K562 (cell line): ENCODE data around the gene ERGIC1. TPM values are rescaled to one million over a fixed set of nuclear protein-coding genes. Genes with fewer than 3 reads are reported as not detected.

ENCODE experiments used
- ATAC-seq: fragments of 200-7000 bp; cut with Tn5 transposase; 3 replicates; pipeline ENCODE4 v1.9.1; 2020; ENCODE audit warnings: moderate library complexity
- BruUV-seq: library from RNA; stranded (reverse); fragments of 400-500 nt; replicated peaks from 2 replicates; lab custom pipeline; 2021; lab: Mats Ljungman, UMichigan
- CTCF ChIA-PET: fragments of 300-600 bp; formaldehyde crosslinking; extraction: SDS; loops from one replicate; lab custom pipeline; 2021; ENCODE audit warnings: low intra/inter-chr PET ratio; lab: Yijun Ruan, JAX
- POLR2A ChIA-PET: fragments of 300-600, 350-650 bp; sonication (Branson Sonifier 250); formaldehyde crosslinking; extraction: SDS; loops from one replicate; lab custom pipeline; 2021; ENCODE audit warnings: antibody characterized with exemption, inconsistent platforms; lab: Yijun Ruan, JAX
- DNase-seq, 4 experiments: peaks; one replicate each; pipeline versions ENCODE4 v3.0.0 to v3.0.0-alpha.2; 2011 to 2018; ENCODE audit warnings: low spot score in 3 of 4, mixed read lengths in 3 of 4; ENCODE audit errors: extremely low read depth in 1 of 4
- FAIRE-seq: peaks from 2 replicates; lab custom pipeline; 2011; peaks lifted over from hg19 to GRCh38; lab: Jason Lieb, UNC
- H2AFZ ChIP-seq: 2 replicates; pipeline ENCODE4 v1.6.0; 2011; ENCODE audit warnings: low read depth, low read length, control low read depth, inconsistent platforms
- H3K27ac ChIP-seq: fragments of 200-600 bp; 3 replicates; pipeline ENCODE4 v1.8.0; 2011; ENCODE audit warnings: low read depth, mild to moderate bottlenecking, control low read depth, inconsistent platforms, low read length, moderate library complexity, mixed read lengths; ENCODE audit errors: extremely low read depth
- H3K27me3 ChIP-seq, 2 experiments: fragments of 300-600 bp in 1 of 2; 2 replicates in 1 of 2; 3 replicates in 1 of 2; pipeline versions ENCODE4 v1.6.0 to v1.8.0; 2011; ENCODE audit warnings: inconsistent platforms in 2 of 2, low read length in 2 of 2, mild to moderate bottlenecking in 1 of 2, mixed read lengths in 1 of 2, moderate library complexity in 1 of 2; ENCODE audit not compliant: control insufficient read depth in 2 of 2, insufficient read depth in 2 of 2
- H3K36me3 ChIP-seq: fragments of 300-600 bp; 3 replicates; pipeline ENCODE4 v1.8.0; 2011; ENCODE audit warnings: mild to moderate bottlenecking, low read length, inconsistent platforms; ENCODE audit not compliant: control insufficient read depth, insufficient read depth
- H3K4me1 ChIP-seq, 2 experiments: fragments of 200-600 bp in 1 of 2; replicated peaks in 1 of 2; 2 replicates in 1 of 2; 3 replicates in 1 of 2; pipeline versions ENCODE4 v1.5.1 to v1.8.0; 2011; ENCODE audit warnings: inconsistent platforms in 2 of 2, low read length in 2 of 2, mild to moderate bottlenecking in 1 of 2, mixed read lengths in 1 of 2, moderate library complexity in 1 of 2; ENCODE audit not compliant: control insufficient read depth in 2 of 2, insufficient read depth in 2 of 2
- H3K4me2 ChIP-seq: 2 replicates; pipeline ENCODE4 v1.6.1; 2011; ENCODE audit warnings: low read length, control low read depth, inconsistent platforms, mixed read lengths; ENCODE audit not compliant: insufficient read depth
- H3K4me3 ChIP-seq: fragments of 200-600 bp; sonication (generic), shearing (Covaris generic); 2 replicates; pipeline ENCODE4 v1.5.1; 2016; ENCODE audit warnings: control low read depth, inconsistent platforms
- H3K79me2 ChIP-seq: fragments of 200-600 bp; 3 replicates; pipeline ENCODE4 v1.8.0; 2011; ENCODE audit warnings: low read length, inconsistent platforms; ENCODE audit not compliant: control insufficient read depth, insufficient read depth
- H3K9ac ChIP-seq, 2 experiments: 2 replicates each; pipeline versions ENCODE4 v1.6.0 to v1.6.1; 2011; ENCODE audit warnings: low read depth in 2 of 2, low read length in 2 of 2, control low read depth in 1 of 2, inconsistent platforms in 1 of 2, mild to moderate bottlenecking in 1 of 2, mixed read lengths in 1 of 2; ENCODE audit not compliant: insufficient read depth in 1 of 2
- H3K9me1 ChIP-seq: one replicate; pipeline ENCODE4 v1.6.0; 2011; ENCODE audit warnings: inconsistent platforms, mild to moderate bottlenecking, low read length, moderate library complexity; ENCODE audit not compliant: control insufficient read depth, insufficient read depth
- H3K9me3 ChIP-seq: replicated peaks from 2 replicates; pipeline ENCODE4 v1.5.1; 2011; ENCODE audit warnings: low read depth, low read length, inconsistent platforms; ENCODE audit not compliant: control insufficient read depth, insufficient read depth
- H4K20me1 ChIP-seq: replicated peaks from 2 replicates; pipeline ENCODE4 v1.6.1; 2011; ENCODE audit warnings: low read length, inconsistent platforms, mixed read lengths; ENCODE audit not compliant: control insufficient read depth, insufficient read depth
- BCLAF1 ChIP-seq, 2 experiments: fragments of 450-650 bp in 1 of 2; IDR thresholded peaks; 2 replicates each; pipeline ENCODE4 v1.6.1; 2011 to 2017; ENCODE audit warnings: low read depth in 2 of 2, antibody characterized with exemption in 1 of 2, borderline replicate concordance in 1 of 2, low read length in 1 of 2, mild to moderate bottlenecking in 1 of 2, mixed read lengths in 1 of 2; ENCODE audit not compliant: control insufficient read depth in 1 of 2
- CBX1 ChIP-seq: sonication (generic); IDR thresholded peaks from 2 replicates; pipeline ENCODE4 v1.6.1; 2016; ENCODE audit warnings: antibody characterized with exemption, low read depth, mild to moderate bottlenecking
- CCAR2 ChIP-seq: fragments of 200-400 bp; formaldehyde crosslinking; IDR thresholded peaks from 2 replicates; pipeline ENCODE4 v1.6.1; 2017; ENCODE audit warnings: mild to moderate bottlenecking, low read depth, low read length
- IFI16 ChIP-seq: fragments of 250-450 bp; sonication (Bioruptor Pico); IDR thresholded peaks from 2 replicates; pipeline ENCODE4 v2.1.2; 2022; ENCODE audit warnings: mild to moderate bottlenecking, inconsistent platforms
- POLR2A ChIP-seq: fragments of 450-650 bp; conservative IDR thresholded peaks from 2 replicates; pipeline ENCODE4 v1.6.1; 2016
- SAP30 ChIP-seq: fragments of 200-600 bp; sonication (generic); IDR thresholded peaks from 2 replicates; pipeline ENCODE4 v1.6.1; 2012; ENCODE audit warnings: borderline replicate concordance, low read depth, mild to moderate bottlenecking, moderate library complexity, low read length, control low read depth, inconsistent platforms; ENCODE audit not compliant: insufficient read depth, poor library complexity, severe bottlenecking
- SFPQ ChIP-seq: fragments of 200-400 bp; formaldehyde crosslinking; IDR thresholded peaks from 2 replicates; pipeline ENCODE4 v1.6.1; 2017; ENCODE audit warnings: mild to moderate bottlenecking, low read depth, low read length, moderate library complexity
- TAF1 ChIP-seq: IDR thresholded peaks from 2 replicates; pipeline ENCODE4 v1.6.1; 2011; ENCODE audit warnings: mild to moderate bottlenecking, low read length, moderate library complexity; ENCODE audit not compliant: insufficient read depth, control insufficient read depth, severe bottlenecking; ENCODE audit errors: extremely low read depth
- YBX1 ChIP-seq: fragments of 450-650 bp; IDR thresholded peaks from 2 replicates; pipeline ENCODE4 v1.7.1; 2016; ENCODE audit warnings: mild to moderate bottlenecking
- ZBTB5 ChIP-seq: fragments of 450-650 bp; IDR thresholded peaks from 2 replicates; pipeline ENCODE4 v1.6.1; 2017; ENCODE audit warnings: antibody characterized with exemption
- ZNF143 ChIP-seq: sonication (generic); formaldehyde crosslinking; IDR thresholded peaks from 2 replicates; pipeline ENCODE4 v1.9.0; 2022; ENCODE audit warnings: mild to moderate bottlenecking, missing genetic modification reagents
- WGBS: fragments of 100-300 bp; shearing (Covaris generic); methylation state at CpG from one replicate; pipeline ENCODE4 v1.1.6; 2016; ENCODE audit warnings: low coverage, mixed read lengths; ENCODE audit not compliant: insufficient coverage; ENCODE audit errors: missing lambda C conversion rate; 5-methylcytosine and 5-hydroxymethylcytosine counted together
- in situ Hi-C: fragments of 300-500 bp; cut with MboI; formaldehyde crosslinking; loops from 4 replicates; pipeline ENCODE4 v1.15.0; 2018; ENCODE audit warnings: inconsistent platforms, mixed read lengths
- intact Hi-C: fragments of 100-400 bp; cut with micrococcal nuclease; formaldehyde crosslinking; loops from 2 replicates; pipeline ENCODE4 v1.14.2; 2022
- polyA plus RNA-seq, 8 experiments: library from polyadenylated mRNA; depleted of rRNA in 4 of 8; stranded (reverse) in 5 of 8; unstranded in 3 of 8; fragments of >200 nt; fragmentation: Nextera tagmentation in 2 of 8; fragmentation: Illumina TruSeq in 1 of 8; extraction: Ambion mirVana in 2 of 8; extraction: Trizol in 1 of 8; gene quantifications; 2 replicates each; pipeline versions ENCODE4 v1.2.1 to v1.2.3, GENCODE V29; 2011 to 2014; ENCODE audit warnings: inconsistent platforms in 1 of 8, missing spikeins in 1 of 8
- total RNA-seq, 7 experiments: library from RNA; depleted of rRNA in 6 of 7; stranded (reverse); fragments of >200 nt in 6 of 7; fragmentation: Illumina TruSeq in 2 of 7; extraction: Trizol in 2 of 7; gene quantifications; 2 replicates each; pipeline versions ENCODE4 v1.2.1 to v1.2.3, GENCODE V29; 2011 to 2021; ENCODE audit warnings: low replicate concordance in 1 of 7

Gene ERGIC1
- total and polyA plus RNA-seq, 9 of the 15 experiments (the other 6 are each of a cell fraction or from before 2014, with no cell fraction given) = 5.5 to 68.4 (median 36.4) TPM

GRCh38 chr5:172949426-172949825, 115.4 kb downstream of the ERGIC1 start:
- peaks cover 0 to under 1% of the 10 kb centered on the region in 2 experiments; a peak in 2 of 5 replicates for H3K4me1 ChIP-seq
- WGBS = 79% methylated on average over 3 of the region's 3 CpGs
- in situ Hi-C loops (loop anchor here (10.0 kb wide), 1 partner anchor 465 kb away; no protein-coding TSS in a partner anchor), intact Hi-C loops (no loop called here)
- no peak overlapping the region for H2AFZ ChIP-seq
- no peak overlapping the region for H3K27ac ChIP-seq
- no peaks in the 10 kb centered on the region for H3K27me3 ChIP-seq
- no peak overlapping the region; a peak in 1 of 4 replicates for H3K9ac ChIP-seq
- no peaks in the 10 kb centered on the region for H4K20me1 ChIP-seq
- POLR2A ChIA-PET = interaction anchor here (0.8 kb wide), 1 partner anchor 822 kb away, joined by 6 read pairs; no protein-coding TSS in a partner anchor
- no peaks in the 10 kb centered on the region for H3K9me3 ChIP-seq
- peaks cover 10% of the 10 kb centered on the region; the same call in 1 of the 3 replicates for H3K36me3 ChIP-seq
- H3K9me1 ChIP-seq = no peaks in the 10 kb centered on the region
- no TSS peak for BruUV-seq
- no peak overlapping the region for H3K4me3 ChIP-seq
- FAIRE-seq = no peak
- DNase-seq = no peak
- CTCF ChIA-PET = no interaction called here
- no peak for ATAC-seq
- no peak overlapping the region for H3K4me2 ChIP-seq
- no peaks in the 10 kb centered on the region for H3K79me2 ChIP-seq
- TF ChIP-seq IFI16 (no peak), CCAR2 (no peak), SFPQ (no peak), POLR2A (no peak), SAP30 (no peak), YBX1 (no peak), ZNF143 (CRISPR knock-in tag) (no peak), CBX1 (no peak), ZBTB5 (no peak), TAF1 (no peak), BCLAF1 (IDR thresholded peaks at IDR 0.05; ENCODE audit: borderline replicate concordance in 1 of 2, control insufficient read depth in 1 of 2, low read depth in 2 of 2, low read length in 1 of 2) (no peak)
